RWPE1 (cell line): ENCODE results near the gene NOD2.

Experiments used
- CTCF ChIA-PET: fragments of 350-600 bp; sonication (Branson Sonifier 250); formaldehyde crosslinking; extraction: SDS; loops from one replicate; lab custom pipeline; 2021; lab: Yijun Ruan, JAX
- POLR2A ChIA-PET: fragments of 400-600 bp; formaldehyde crosslinking; extraction: SDS; loops from one replicate; lab custom pipeline; 2020; ENCODE audit warnings: antibody characterized with exemption; ENCODE audit not compliant: low non-redundant PET; lab: Yijun Ruan, JAX
- DNase-seq: peaks from one replicate; pipeline ENCODE4 v3.0.0; 2012; ENCODE audit warnings: low spot score
- H3K27ac ChIP-seq: fragments of 450-650 bp; 2 replicates; pipeline ENCODE4 v1.5.1; 2017
- CTCF ChIP-seq: fragments of 450-650 bp; conservative IDR thresholded peaks from 2 replicates; pipeline ENCODE4 v1.5.1; 2017; ENCODE audit warnings: low read depth, mild to moderate bottlenecking

The NOD2 gene

GRCh38 chr16:50717494-50717893 is 24.1 kb downstream of the NOD2 start:
- no peak overlapping the region for H3K27ac ChIP-seq
- DNase-seq, result no peak
- no peak for TF ChIP-seq CTCF
- POLR2A ChIA-PET, result no interaction called here
- CTCF ChIA-PET, result no interaction called here

- H3K27ac ChIP-seq, result no peak overlapping the region
- no peak for TF ChIP-seq CTCF
- ChIA-PET CTCF (interaction anchor here (0.6 to 1.2 kb wide), 2 partner anchors 16 to 22 kb away, joined by 5 to 6 read pairs; no protein-coding TSS in a partner anchor), POLR2A (interaction anchor here (0.5 kb wide), 1 partner anchor 23 kb away, joined by 4 read pairs; the partner anchor contains the start of gene CYLD)
- no peak for DNase-seq
Measured at GRCh38 chr16:50718061-50718760, 24.8 kb downstream of the NOD2 start.

GRCh38 chr16:50718761-50719400 is 25.5 kb downstream of the NOD2 start:
- DNase-seq, result no peak
- POLR2A ChIA-PET, result interaction anchor here (0.5 kb wide), 1 partner anchor 23 kb away, joined by 4 read pairs; the partner anchor contains the start of gene CYLD
- H3K27ac ChIP-seq, result no peak overlapping the region
- TF ChIP-seq CTCF, result no peak
- CTCF ChIA-PET, result interaction anchor here (0.6 to 1.2 kb wide), 2 partner anchors 17 to 21 kb away, joined by 5 to 6 read pairs; no protein-coding TSS in a partner anchor

DNA sequence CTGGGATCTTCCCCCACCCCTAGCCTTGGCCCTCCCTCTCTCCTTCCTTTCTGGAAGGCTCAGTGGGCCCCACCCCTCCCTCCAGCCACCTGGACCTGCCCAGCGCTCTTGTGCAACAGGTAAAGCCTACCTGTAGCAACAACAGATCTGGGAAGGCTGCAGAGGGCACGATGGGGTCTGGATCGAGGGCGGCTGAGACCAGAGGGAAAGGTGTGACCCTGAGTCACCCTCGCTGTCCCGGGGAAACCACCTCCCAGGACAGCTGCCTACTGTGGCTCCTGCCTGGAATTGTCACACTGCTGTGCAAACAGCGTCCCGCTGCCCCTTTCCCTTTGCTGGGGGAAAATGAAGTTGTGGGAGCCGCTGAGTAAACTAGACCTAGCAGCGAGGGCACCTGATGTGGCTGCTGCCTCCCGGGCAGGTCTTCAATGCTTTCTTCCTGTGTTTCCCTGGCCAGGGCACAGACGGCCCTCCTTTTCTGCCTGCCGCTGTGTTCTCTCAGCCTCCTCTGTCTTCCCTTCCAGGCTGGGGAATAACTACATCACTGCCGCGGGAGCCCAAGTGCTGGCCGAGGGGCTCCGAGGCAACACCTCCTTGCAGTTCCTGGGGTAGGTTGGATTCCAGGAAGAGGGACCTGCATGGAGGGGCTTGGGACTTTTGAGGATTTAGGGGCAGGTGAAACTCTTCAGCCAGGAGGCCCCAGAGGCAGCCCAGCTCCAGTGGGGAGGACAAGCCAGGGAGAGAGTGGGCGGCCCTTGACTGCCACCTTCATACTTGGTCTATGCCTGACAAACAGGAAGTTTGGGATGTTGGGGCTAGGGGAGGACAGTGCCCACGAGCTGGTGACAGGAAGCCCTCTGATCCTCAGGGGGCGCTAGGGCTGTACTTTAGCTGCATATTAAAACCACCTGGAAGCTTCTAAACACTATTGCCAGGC is 26.3 kb downstream of the NOD2 start:
- DNase-seq, result peak; percentile 57
- POLR2A ChIA-PET, result no interaction called here
- no peak overlapping the region for H3K27ac ChIP-seq

DNA sequence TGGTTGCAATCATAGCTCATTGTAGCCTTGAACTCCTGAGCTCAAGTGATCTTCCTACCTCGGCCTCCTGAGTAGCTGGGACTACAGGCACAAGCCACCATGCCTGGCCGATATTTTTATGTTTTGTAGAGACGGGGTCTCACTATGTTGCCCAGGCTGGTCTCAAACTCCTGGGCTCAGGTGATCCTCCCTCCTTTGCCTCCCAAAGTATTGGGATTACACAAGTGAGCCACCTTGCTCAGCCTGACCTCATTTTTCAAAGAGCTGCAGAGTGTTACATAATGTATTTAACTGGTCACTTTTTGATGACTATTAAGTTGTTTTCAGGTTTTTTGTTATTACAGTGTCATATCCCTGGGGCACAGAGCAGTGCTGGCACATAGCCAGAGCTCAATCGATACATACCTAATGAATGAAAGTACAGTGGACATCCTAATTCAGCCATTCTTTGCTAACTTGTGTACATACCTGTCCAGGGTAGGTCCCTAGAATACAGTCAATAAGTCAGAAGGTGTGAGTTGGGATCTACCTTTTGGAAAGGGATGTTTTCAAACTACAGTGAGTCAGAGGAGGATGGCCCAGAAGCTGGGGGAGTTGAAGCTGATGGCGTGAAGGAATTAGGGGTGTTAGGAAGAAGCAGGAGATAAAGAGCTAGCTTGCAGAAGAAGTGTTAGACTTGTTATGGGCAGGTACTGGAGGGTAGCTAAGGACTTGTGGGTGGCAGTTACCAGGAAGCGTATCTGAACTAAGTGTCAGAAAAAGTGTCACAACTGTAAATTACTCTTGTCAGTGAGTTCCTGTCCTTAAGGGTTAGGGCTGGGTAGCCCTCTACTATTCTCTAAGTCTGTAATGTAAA is 28.4 kb downstream of the NOD2 start:
- no peak overlapping the region for H3K27ac ChIP-seq
- no peak for TF ChIP-seq CTCF
- CTCF ChIA-PET, result no interaction called here
- DNase-seq, result peak; percentile 31
- POLR2A ChIA-PET, result no interaction called here

More for the DNA sequence above, 26.3 kb downstream of the NOD2 start:
- CTCF ChIA-PET, result interaction anchor here (0.6 to 1.2 kb wide), 2 partner anchors 18 to 675 kb away, joined by 3 to 5 read pairs; no protein-coding TSS in a partner anchor
- no peak for TF ChIP-seq CTCF
